Activated T-helper 17 cell treated with anti-CD3 and anti-CD28 coated beads, Interleukin-2, amount 50 U/mL, for 72 hours (primary cell): Measurements from ENCODE around the gene LIN37. TPM values are rescaled to one million over a fixed set of nuclear protein-coding genes. Genes with fewer than 3 reads are reported as not detected.

Experiments
- ATAC-seq: fragments of 150-1000 bp; cut with Tn5 transposase; replicated peaks from 2 replicates; pipeline ENCODE4 v1.10.0; 2021; ENCODE audit warnings: mild to moderate bottlenecking, moderate library complexity
- H3K27ac Mint-ChIP-seq: one replicate; pipeline ENCODE4 v1.8.0; 2022; ENCODE audit warnings: mixed read lengths
- H3K27me3 Mint-ChIP-seq: one replicate; pipeline ENCODE4 v1.8.0; 2022; ENCODE audit warnings: mixed read lengths
- H3K36me3 Mint-ChIP-seq: one replicate; pipeline ENCODE4 v1.8.0; 2022; ENCODE audit warnings: low read depth, mild to moderate bottlenecking, mixed read lengths
- H3K4me1 Mint-ChIP-seq: one replicate; pipeline ENCODE4 v1.8.0; 2022; ENCODE audit warnings: mixed read lengths
- H3K4me3 Mint-ChIP-seq: one replicate; pipeline ENCODE4 v1.8.0; 2022; ENCODE audit warnings: mild to moderate bottlenecking, mixed read lengths
- H3K9me3 Mint-ChIP-seq: one replicate; pipeline ENCODE4 v1.8.0; 2022; ENCODE audit warnings: mixed read lengths
- total RNA-seq, 2 donors: library from RNA; stranded (reverse); gene quantifications; one replicate each; pipeline ENCODE4 v1.2.3, GENCODE V29; 2022

The LIN37 gene
- total RNA-seq, 2 donors from 2014 or later, result 11.0 to 20.1 TPM

DNA sequence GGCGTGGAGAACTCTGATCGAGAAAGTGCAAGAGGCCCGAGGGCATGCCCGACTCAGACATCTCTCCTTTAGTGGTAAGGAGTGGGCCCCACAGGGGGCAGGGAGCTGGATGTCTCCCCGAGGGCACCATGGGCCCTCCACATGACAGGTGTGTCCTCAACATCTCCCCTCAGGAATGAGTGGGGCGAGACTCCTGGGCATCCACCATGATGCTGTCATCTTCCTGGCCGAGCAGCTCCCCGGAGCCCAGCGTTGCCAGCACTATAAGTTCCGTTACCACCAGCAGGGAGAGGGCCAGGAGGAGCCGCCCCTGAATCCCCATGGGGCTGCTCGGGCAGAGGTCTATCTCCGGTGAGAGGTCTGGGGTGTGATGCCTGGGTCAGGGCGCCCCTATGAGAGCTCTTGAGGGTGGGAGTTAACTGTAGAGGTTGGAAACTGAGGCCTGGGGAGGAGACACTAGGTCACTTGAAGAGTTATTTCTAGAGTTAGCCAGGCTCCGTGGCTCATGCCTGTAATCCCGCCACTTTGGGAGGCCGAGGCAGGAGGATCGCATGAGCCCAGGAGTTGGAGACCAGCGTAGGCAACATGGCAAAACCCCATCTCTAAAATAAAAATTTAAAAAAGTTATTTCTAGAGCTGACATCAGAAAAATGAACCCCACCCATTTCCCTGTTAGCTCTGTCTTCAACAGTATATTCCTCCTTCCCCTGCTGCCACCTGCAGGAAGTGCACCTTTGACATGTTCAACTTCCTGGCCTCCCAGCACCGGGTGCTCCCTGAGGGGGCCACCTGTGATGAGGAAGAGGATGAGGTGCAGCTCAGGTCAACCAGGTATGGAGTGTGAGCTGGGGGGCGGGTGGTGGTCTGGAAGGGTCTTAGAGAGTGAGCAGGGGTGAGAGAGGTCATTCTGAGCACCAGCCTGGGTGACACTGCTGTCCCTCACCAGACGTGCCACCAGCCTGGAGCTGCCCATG lies 11.2 kb upstream of the LIN37 start:
- Mint-ChIP-seq H3K4me3 (no peak overlapping the region), H3K27ac (peak overlapping the region; percentile 68), H3K27me3 (no peaks in the 10 kb centered on the region), H3K36me3 (peaks cover 82% of the 10 kb centered on the region), H3K9me3 (no peaks in the 10 kb centered on the region), H3K4me1 (peaks cover 29% of the 10 kb centered on the region)
- no peak for ATAC-seq

DNA sequence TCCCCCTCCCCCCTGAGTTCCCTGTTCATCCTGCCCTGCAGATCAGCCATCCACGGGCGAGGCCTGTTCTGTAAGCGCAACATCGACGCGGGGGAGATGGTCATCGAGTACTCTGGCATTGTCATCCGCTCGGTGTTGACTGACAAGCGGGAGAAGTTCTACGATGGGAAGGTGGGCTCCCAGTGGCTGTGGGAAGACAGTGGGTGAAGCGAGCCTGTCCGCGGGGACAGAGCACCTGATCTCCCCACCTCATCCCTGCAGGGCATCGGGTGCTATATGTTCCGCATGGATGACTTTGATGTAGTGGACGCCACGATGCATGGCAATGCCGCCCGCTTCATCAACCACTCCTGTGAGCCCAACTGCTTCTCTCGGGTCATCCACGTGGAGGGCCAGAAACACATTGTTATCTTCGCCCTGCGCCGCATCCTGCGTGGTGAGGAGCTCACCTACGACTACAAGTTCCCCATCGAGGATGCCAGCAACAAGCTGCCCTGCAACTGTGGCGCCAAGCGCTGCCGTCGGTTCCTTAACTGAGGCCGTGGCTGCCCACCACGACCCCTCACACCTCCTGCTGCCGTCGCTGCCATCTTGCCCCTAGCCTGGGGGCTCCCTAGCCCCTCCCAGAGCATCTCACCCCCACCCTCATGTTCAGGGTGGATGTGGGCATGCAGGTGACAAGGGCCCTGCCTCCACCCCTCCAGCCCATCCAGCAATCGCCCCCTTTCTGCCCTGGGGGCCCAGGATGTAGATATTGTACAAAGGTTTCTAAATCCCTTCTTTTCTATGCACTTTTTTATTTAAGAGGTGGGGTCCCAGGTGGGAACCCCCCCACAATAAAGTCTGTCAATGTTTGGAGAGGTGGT lies 10.1 kb upstream of the LIN37 start:
- Mint-ChIP-seq H3K4me3 (peak overlapping the region; percentile 95), H3K27me3 (no peaks in the 10 kb centered on the region), H3K9me3 (no peaks in the 10 kb centered on the region), H3K4me1 (peaks cover 34% of the 10 kb centered on the region), H3K36me3 (peaks cover 89% of the 10 kb centered on the region), H3K27ac (no peak overlapping the region)
- ATAC-seq, result no peak

DNA sequence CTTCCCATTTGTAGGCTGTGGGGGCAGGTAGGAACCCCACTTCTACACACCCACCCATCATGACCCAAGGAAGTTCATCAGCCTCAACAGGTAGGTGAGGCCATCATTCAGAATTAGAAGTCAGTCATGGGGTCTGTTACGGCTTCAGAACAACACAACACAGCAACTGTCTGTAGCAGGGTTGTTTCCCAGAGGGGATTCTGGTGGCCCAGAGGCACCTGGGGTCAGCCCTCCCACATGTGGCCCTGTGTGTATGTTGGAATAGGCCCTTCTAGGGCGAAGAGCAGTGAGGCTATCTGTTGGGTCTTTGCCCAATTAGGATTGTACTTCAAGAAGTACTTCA lies 9.5 kb upstream of the LIN37 start:
- peak overlapping the region; percentile 95 for H3K4me3 Mint-ChIP-seq
- no peaks in the 10 kb centered on the region for H3K27me3 Mint-ChIP-seq
- no peak overlapping the region for H3K27ac Mint-ChIP-seq

DNA sequence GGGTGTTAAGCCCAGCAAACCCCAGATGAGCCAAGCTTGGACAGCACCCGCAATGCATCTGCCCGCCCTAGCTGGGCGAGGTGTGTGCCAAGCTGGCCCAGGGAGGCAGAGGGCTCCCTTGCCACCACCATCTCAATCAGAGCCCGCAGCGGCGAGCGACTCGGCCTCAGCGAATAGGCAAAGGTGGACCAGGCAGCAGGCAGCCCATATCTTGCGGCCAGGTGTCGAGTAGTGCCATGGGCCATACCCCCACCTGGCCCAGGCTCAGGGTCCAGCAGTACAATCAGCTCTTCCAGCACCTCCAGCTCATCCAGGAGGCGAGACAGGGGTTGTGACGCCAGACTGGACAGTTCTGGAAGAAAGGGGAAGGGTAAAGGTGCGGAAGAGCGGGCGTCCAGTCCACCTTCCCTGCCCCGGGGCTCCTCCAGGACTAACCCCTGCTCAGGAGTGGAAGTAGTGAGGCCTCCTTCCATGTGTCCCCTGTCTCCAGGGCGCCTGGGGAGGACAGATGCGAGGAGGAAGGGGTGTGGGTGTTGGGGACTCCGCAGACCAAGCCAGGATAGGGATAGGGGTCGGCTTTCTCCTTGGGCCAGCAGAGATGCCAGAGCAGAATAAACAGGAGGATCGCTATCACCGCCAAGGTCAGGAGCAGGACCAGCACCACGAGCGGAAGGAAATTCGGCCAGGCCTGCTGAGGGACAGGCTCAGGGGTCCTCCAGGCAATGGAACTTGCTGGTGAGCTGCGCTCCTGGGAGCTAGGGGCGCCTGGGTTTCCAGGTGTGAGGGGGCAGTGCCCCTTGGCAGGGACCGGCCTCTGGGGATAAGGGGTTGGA lies 8.9 kb upstream of the LIN37 start:
- Mint-ChIP-seq H3K27me3 (no peaks in the 10 kb centered on the region), H3K27ac (peak overlapping the region; percentile 5), H3K36me3 (peaks cover 77% of the 10 kb centered on the region), H3K4me1 (peaks cover 31% of the 10 kb centered on the region), H3K4me3 (peak overlapping the region; percentile 95), H3K9me3 (no peaks in the 10 kb centered on the region)
- ATAC-seq, result no peak

More for the DNA sequence above, 9.5 kb upstream of the LIN37 start:
- H3K4me1 Mint-ChIP-seq, result peaks cover 33% of the 10 kb centered on the region
- no peaks in the 10 kb centered on the region for H3K9me3 Mint-ChIP-seq
- ATAC-seq, result no peak
- peaks cover 84% of the 10 kb centered on the region for H3K36me3 Mint-ChIP-seq

DNA sequence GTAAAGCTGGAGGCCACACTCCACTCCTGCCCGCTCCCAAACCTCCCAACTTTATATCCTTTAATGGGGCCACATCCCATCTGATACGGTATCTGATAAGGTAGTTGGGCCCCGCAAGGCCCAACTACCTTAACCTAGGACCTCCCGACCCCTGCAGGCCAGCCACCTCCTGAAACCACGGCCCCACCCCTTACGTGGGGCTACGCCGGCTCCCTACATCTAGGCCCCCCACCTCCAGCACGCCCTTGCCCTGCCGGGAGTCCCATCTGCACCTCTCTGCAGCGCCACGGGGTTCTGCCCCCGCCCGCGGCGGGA lies 8.3 kb upstream of the LIN37 start:
- Mint-ChIP-seq H3K36me3 (peaks cover 75% of the 10 kb centered on the region), H3K9me3 (no peaks in the 10 kb centered on the region), H3K4me1 (peaks cover 27% of the 10 kb centered on the region), H3K4me3 (peak overlapping the region; percentile 95), H3K27me3 (no peaks in the 10 kb centered on the region), H3K27ac (no peak overlapping the region)
- peak; percentile 12 for ATAC-seq

DNA sequence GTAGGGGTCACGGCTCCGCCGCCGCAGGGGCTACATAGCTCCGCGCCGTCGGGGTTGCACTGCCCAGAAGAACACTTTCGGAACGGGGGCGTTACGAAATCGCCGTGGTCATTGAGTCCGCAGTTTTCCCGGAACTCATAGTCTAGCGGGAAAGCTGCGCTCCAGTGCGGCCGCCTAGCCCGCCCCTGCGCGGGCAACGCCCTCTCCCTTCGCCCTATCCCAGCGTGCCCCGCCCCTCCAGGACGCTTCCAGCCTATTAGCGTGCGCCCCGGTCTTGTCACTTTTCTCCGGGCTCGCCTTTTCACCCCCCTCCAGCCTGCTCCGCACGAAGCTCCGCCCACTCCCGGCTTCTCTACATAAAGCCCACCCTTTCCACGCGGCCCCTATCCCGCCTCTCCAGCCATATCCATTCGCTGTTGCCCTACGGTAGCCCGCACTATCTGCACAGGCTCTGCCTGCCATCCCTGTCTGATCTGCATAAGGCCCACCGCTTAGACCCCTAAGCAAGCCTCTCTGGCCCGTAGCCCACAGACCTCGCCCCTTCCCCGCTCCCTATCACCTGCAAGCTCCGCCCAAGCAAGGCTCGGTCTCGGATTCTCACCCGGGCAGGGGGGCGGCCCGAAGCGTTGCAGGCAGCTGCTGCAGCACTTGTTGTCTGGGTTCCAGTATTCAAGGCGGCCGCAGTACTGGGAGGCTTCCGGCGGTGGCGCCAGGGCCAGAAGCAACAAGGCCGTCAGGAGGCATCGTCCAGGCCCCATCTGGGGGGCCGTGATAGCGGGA lies 7.8 kb upstream of the LIN37 start:
- ATAC-seq, result peak; percentile 75
- Mint-ChIP-seq H3K27ac (peak overlapping the region; percentile 99), H3K27me3 (no peaks in the 10 kb centered on the region), H3K36me3 (peaks cover 75% of the 10 kb centered on the region), H3K9me3 (no peaks in the 10 kb centered on the region), H3K4me1 (peaks cover 24% of the 10 kb centered on the region), H3K4me3 (peak overlapping the region; percentile 95)

DNA sequence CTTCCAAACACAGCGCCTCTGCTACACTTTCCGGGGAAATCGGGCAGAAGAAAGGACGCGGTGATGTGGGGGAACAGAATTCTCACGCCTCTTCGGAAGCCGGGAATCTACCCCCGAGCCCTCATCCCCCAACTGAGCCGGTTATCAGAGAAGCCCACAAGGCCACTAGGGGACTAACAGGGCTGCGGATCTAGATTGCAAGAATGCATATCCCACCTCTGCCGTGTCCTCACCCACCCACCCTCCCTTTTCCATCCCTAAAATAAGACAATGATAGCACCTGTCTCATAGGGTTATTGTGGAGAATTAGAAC lies 7.2 kb upstream of the LIN37 start:
- Mint-ChIP-seq H3K4me1 (peaks cover 23% of the 10 kb centered on the region), H3K9me3 (no peaks in the 10 kb centered on the region), H3K27me3 (no peaks in the 10 kb centered on the region), H3K27ac (peak overlapping the region; percentile 99), H3K36me3 (peaks cover 69% of the 10 kb centered on the region), H3K4me3 (peak overlapping the region; percentile 95)
- ATAC-seq, result no peak

DNA sequence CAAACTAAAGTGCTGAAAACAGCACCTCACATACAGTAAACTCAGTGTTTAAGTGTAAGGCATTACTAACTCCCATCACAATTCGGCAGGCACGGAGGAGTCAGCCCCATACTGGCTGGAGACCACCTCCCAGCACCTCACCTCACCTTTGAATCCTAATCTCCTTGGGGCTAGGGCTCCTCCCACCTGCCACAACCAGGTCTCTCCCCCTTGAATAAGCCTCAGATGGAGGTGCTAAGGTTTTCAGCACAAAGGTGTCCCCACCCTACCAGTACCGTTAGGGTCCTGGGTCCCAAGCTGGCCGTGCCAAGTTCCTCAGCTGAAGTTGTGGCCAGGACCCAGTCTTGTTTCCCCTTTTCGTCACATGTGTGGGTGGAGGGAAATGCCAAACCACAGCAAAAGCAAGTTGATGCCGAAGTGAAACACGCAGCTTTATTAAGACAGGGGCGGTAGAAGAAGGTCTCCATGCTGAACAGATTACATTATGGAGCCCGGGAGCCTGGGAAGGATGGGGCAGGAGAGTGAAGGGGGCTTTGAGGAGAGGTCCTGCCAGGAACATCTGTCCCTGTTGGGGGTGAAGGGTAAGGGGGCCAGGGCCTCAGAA lies 6.2 kb upstream of the LIN37 start, which contains the start of gene IGFLR1:
Gene IGFLR1, minus strand, starts transcription at position 332 of the 604 bp plus-strand sequence. CDS start 1,272 bp downstream, outside the sequence.
- peak; percentile 11 for ATAC-seq
- peak within 1 kb of the TSS; percentile 95 for H3K4me3 Mint-ChIP-seq
- H3K27me3 Mint-ChIP-seq, result no peaks in the 10 kb centered on the region
- peaks cover 22% of the 10 kb centered on the region for H3K4me1 Mint-ChIP-seq
- H3K36me3 Mint-ChIP-seq, result peaks cover 59% of the 10 kb centered on the region
- no peaks in the 10 kb centered on the region for H3K9me3 Mint-ChIP-seq
- H3K27ac Mint-ChIP-seq, result peak within 1 kb of the TSS; percentile 99

DNA sequence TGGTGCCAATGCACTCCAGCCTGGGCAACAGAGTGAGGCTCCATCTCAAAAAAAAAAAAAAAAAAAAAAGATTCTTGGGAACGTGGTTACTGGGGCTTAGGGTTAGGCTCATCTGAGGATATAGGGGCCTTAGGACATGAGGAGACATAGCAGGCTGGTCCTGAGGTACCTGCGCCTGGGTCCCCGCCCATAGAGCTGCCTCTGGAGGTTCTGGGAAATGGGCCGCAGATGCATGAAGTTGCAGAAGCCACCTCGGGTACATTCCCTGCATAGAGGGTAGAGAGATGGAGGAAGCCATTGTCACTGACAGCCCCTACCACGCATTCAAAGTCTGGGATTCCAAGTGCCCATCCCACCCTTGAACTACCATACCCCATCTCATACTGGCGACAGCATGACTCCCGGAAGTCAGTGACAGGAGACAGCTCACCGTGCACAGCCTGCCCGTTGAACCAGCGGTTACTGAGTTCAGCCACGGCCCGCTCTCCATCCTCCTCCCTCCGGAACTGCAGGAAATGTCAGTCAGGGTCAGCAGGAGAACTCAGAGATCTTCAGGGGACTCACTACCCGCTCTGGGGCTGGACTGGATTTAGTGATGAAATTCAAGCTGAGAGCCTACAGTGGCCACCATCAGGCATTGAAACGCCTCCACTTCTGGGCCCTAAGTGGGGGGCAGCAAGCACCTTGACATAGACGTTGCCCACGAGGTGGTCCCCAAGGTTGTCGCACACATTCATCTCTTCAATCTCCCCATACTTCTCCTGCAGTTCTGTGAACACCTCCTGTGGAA lies 4.5 kb upstream of the LIN37 start:
- Mint-ChIP-seq H3K4me3 (peak overlapping the region; percentile 95), H3K27ac (peak overlapping the region; percentile 96), H3K4me1 (peaks cover 17% of the 10 kb centered on the region), H3K36me3 (peaks cover 51% of the 10 kb centered on the region), H3K27me3 (no peaks in the 10 kb centered on the region), H3K9me3 (no peaks in the 10 kb centered on the region)
- ATAC-seq, result no peak

DNA sequence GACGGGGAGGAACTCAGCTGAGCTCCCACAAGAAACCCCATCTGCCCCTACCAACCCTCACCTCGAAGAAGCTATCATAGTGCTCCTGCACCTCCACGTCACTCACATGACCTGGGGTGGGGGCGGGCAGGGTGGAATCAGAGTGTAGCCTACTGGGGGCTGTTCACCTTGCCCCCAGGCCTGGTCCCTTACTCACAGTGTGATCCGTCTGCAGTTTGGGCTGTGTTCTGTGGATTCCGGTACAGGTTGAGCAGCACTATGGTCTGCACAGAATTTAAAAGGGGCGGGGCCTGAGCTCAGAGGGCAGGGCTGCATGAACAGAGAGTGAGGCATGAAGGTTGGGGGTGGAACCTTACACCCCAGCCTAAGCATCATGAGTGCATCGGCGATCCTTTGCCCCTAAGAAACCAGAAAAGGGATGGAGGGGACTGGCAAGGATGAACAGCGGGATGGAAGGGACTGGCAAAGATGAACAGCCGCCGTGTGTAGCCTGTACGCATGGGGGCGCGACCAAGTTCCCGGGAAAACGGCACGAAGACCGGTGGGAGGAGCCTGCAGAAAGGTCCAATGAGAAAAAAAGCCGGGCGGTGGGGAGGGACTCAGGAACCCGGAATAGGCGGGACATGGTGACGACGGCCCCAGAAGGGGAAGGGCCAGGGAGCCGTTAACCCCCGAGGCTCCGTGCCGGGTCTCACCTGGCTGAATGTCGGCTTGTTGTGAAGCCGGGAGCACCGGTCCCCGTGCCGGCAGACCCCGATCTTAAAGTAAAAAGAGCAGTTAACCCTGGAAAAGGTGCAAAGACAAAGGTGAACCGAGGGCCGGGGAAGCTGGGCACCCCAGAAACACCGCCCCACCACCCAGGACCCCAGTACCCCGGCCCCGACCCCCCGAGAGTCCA lies 3.7 kb upstream of the LIN37 start:
- ATAC-seq, result peak; percentile 64
- Mint-ChIP-seq H3K36me3 (peaks cover 42% of the 10 kb centered on the region), H3K27me3 (no peaks in the 10 kb centered on the region), H3K9me3 (no peaks in the 10 kb centered on the region), H3K27ac (peak overlapping the region; percentile 96), H3K4me3 (peak overlapping the region; percentile 95), H3K4me1 (peaks cover 17% of the 10 kb centered on the region)

DNA sequence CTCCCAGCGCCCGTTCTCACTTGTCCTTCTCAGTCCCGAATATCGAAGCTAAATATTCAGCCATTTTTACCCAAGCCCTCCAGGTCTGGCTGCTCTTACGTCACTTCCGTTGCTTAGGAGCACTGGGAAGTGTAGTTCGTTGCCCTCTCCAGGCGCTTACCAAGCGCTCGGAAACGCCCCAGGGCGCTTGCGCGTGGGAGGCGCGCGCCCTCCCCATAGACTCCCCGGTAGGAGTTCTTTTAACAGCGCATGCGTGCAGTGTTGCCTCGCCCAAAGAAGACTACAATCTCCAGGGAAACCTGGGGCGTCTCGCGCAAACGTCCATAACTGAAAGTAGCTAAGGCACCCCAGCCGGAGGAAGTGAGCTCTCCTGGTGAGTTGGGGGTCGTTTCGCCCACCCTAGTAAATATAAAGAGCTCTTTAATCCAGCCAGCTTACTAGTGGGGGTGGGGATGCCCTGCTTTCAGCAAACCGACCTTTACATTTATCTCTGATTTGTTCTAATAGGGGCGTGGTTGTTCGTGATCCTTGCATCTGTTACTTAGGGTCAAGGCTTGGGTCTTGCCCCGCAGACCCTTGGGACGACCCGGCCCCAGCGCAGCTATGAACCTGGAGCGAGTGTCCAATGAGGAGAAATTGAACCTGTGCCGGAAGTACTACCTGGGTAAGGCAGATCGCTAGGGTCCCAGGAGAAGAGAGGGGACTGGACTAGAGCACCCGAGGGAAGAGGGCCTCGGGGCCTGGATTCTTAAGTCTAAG lies 2.9 kb upstream of the LIN37 start, which contains the start of the genes PSENEN and U2AF1L4:
Gene PSENEN, plus strand, starts transcription at position 324 of the 759 bp plus-strand sequence. Its CDS starts 280 bp downstream, at position 604.
Gene U2AF1L4, minus strand, starts transcription at position 91 of the 759 bp plus-strand sequence. Its CDS starts 27 bp downstream, at position 64.
- H3K4me3 Mint-ChIP-seq, result peak within 1 kb of the TSS; percentile 95
- peak within 1 kb of the TSS; percentile 96 for H3K27ac Mint-ChIP-seq
- peak; percentile 66 for ATAC-seq
- no peaks in the 10 kb centered on the region for H3K27me3 Mint-ChIP-seq
- H3K4me1 Mint-ChIP-seq, result peaks cover 17% of the 10 kb centered on the region
- peaks cover 37% of the 10 kb centered on the region for H3K36me3 Mint-ChIP-seq
- no peaks in the 10 kb centered on the region for H3K9me3 Mint-ChIP-seq
